Measurements from ENCODE around the gene AFM.

The AFM gene

DNA sequence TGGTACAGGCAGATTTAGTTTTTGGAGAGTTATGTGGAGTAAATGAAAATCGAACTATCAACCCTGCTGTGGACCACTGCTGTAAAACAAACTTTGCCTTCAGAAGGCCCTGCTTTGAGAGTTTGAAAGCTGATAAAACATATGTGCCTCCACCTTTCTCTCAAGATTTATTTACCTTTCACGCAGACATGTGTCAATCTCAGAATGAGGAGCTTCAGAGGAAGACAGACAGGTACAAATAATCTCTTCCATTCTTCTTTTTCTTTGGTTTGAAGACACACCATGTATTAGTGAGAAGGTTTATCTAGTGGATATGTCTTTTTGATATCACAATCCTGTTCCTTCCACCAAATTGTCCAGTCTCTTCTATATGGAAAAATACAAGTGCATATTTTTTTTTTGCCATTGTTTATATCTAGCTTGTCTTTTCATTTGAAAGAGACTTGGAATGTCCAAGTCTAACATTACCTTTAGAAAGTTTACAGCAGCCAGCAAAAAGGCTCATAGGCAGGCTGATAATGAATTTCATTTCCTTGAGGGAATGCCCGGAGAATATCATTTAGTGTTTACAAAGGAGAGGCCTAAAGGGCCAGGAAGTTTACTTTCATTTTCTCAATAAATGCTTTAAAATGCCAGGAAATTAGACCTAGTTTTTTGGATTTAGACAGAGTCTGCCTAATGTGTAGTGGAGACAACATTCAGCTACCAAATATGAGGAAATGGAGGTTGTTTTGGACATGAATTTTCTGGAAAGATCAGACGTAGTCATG lies 18.6 kb downstream of the AFM start:
- H3K4ac ChIP-seq (ENCODE audit: low read depth, low read length), result no peak overlapping the region
- H3K4me1 ChIP-seq (ENCODE audit: control insufficient read depth in 1 of 2, insufficient read depth in 2 of 2, low read length in 2 of 2), result no peaks in the 10 kb centered on the region
- H2BK12ac ChIP-seq (ENCODE audit: low read length), result no peak overlapping the region
- H3K9me3 ChIP-seq (ENCODE audit: insufficient read depth, low read depth, low read length), result no peaks in the 10 kb centered on the region
- no peaks in the 10 kb centered on the region for H3K79me2 ChIP-seq (ENCODE audit: control insufficient read depth, insufficient read depth, low read length, poor library complexity)
- H3K14ac ChIP-seq (ENCODE audit: low read length), result no peak overlapping the region
- no peaks in the 10 kb centered on the region for H3K27me3 ChIP-seq (ENCODE audit: insufficient read depth, low read length)
- no CpG with 5 or more reads among the region's 4 CpGs for WGBS (ENCODE audit: extremely low coverage, insufficient coverage, insufficient read length)
- H3K9ac ChIP-seq (ENCODE audit: low read length), result no peak overlapping the region
- no peak overlapping the region for H4K91ac ChIP-seq (ENCODE audit: low read depth, low read length)
- no peak overlapping the region for H4K8ac ChIP-seq (ENCODE audit: low read depth, low read length)
- H2BK120ac ChIP-seq (ENCODE audit: insufficient read depth, low read length, poor library complexity), result no peak overlapping the region
- H3K27ac ChIP-seq (ENCODE audit: low read depth, low read length), result no peak overlapping the region
- H3K4me3 ChIP-seq (ENCODE audit: low read depth, low read length), result no peak overlapping the region
- H2AFZ ChIP-seq (ENCODE audit: insufficient read depth, low read length, poor library complexity), result no peak overlapping the region
- DNase-seq, result no peak
- H3K4me2 ChIP-seq (ENCODE audit: low read length), result no peak overlapping the region
- no peaks in the 10 kb centered on the region for H3K79me1 ChIP-seq (ENCODE audit: low read length)
- H3K18ac ChIP-seq (ENCODE audit: low read length), result no peak overlapping the region
- no peak overlapping the region for H3K23ac ChIP-seq (ENCODE audit: low read length)
- H2AK5ac ChIP-seq (ENCODE audit: low read length), result no peak overlapping the region
- no peak overlapping the region for H2BK5ac ChIP-seq (ENCODE audit: low read depth, low read length, poor library complexity)
- H4K12ac ChIP-seq (ENCODE audit: low read depth, low read length), result no peak overlapping the region
- no peaks in the 10 kb centered on the region for H3K36me3 ChIP-seq (ENCODE audit: control insufficient read depth in 1 of 2, insufficient read depth in 2 of 2, low read length in 2 of 2)

DNA sequence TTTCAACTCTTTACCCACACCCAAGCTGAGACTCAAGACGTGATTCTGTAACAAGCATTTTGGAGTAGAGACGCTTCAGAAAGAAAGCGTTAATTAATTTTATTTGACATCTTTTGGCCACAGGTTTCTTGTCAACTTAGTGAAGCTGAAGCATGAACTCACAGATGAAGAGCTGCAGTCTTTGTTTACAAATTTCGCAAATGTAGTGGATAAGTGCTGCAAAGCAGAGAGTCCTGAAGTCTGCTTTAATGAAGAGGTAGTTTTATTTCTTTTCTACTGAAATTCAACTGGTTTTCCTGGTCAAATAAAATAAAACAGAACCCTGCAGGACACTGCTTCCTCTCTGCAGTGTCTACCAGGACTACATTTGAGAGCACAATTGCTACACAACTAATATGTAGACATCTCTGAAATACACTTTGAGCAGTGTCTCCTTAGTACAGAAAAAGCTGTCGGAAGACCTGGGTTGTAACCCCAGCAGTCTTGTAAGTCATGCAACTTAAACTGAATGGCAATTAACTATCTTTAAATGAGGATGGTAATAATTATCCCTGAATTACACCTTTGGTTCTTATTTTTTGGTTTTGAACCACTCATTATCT lies 20.2 kb downstream of the AFM start:
- Histone ChIP-seq H3K9ac (ENCODE audit: low read length) (no peak overlapping the region), H4K8ac (ENCODE audit: low read depth, low read length) (no peak overlapping the region), H3K14ac (ENCODE audit: low read length) (no peak overlapping the region), H4K91ac (ENCODE audit: low read depth, low read length) (no peak overlapping the region), H3K27me3 (ENCODE audit: insufficient read depth, low read length) (no peaks in the 10 kb centered on the region), H3K9me3 (ENCODE audit: insufficient read depth, low read depth, low read length) (no peaks in the 10 kb centered on the region), H3K79me1 (ENCODE audit: low read length) (no peaks in the 10 kb centered on the region), H3K4ac (ENCODE audit: low read depth, low read length) (no peak overlapping the region), H3K4me3 (ENCODE audit: low read depth, low read length) (no peak overlapping the region), H3K18ac (ENCODE audit: low read length) (no peak overlapping the region), H3K27ac (ENCODE audit: low read depth, low read length) (no peak overlapping the region), H3K36me3 (ENCODE audit: control insufficient read depth in 1 of 2, insufficient read depth in 2 of 2, low read length in 2 of 2) (no peaks in the 10 kb centered on the region), H3K23ac (ENCODE audit: low read length) (no peak overlapping the region), H2BK120ac (ENCODE audit: insufficient read depth, low read length, poor library complexity) (no peak overlapping the region), H2BK5ac (ENCODE audit: low read depth, low read length, poor library complexity) (no peak overlapping the region), H2AFZ (ENCODE audit: insufficient read depth, low read length, poor library complexity) (no peak overlapping the region), H2AK5ac (ENCODE audit: low read length) (no peak overlapping the region), H2BK12ac (ENCODE audit: low read length) (no peak overlapping the region), H3K4me2 (ENCODE audit: low read length) (no peak overlapping the region), H4K12ac (ENCODE audit: low read depth, low read length) (no peak overlapping the region), H3K79me2 (ENCODE audit: control insufficient read depth, insufficient read depth, low read length, poor library complexity) (no peaks in the 10 kb centered on the region), H3K4me1 (ENCODE audit: control insufficient read depth in 1 of 2, insufficient read depth in 2 of 2, low read length in 2 of 2) (no peaks in the 10 kb centered on the region)
- no CpG with 5 or more reads among the region's 5 CpGs for WGBS (ENCODE audit: extremely low coverage, insufficient coverage, insufficient read length)
- no peak for DNase-seq

GRCh38 chr4:73505567-73505966 lies 24.0 kb downstream of the AFM start:
- no peak overlapping the region for H3K14ac ChIP-seq (ENCODE audit: low read length)
- H4K12ac ChIP-seq (ENCODE audit: low read depth, low read length), result no peak overlapping the region
- H2AK5ac ChIP-seq (ENCODE audit: low read length), result no peak overlapping the region
- no peak overlapping the region for H4K8ac ChIP-seq (ENCODE audit: low read depth, low read length)
- H3K36me3 ChIP-seq (ENCODE audit: control insufficient read depth in 1 of 2, insufficient read depth in 2 of 2, low read length in 2 of 2), result no peaks in the 10 kb centered on the region
- H2AFZ ChIP-seq (ENCODE audit: insufficient read depth, low read length, poor library complexity), result no peak overlapping the region
- no peak overlapping the region for H3K27ac ChIP-seq (ENCODE audit: low read depth, low read length)
- H2BK5ac ChIP-seq (ENCODE audit: low read depth, low read length, poor library complexity), result no peak overlapping the region
- no peaks in the 10 kb centered on the region for H3K9me3 ChIP-seq (ENCODE audit: insufficient read depth, low read depth, low read length)
- H3K4me1 ChIP-seq (ENCODE audit: control insufficient read depth in 1 of 2, insufficient read depth in 2 of 2, low read length in 2 of 2), result no peaks in the 10 kb centered on the region
- H3K4ac ChIP-seq (ENCODE audit: low read depth, low read length), result no peak overlapping the region
- no peak overlapping the region for H3K23ac ChIP-seq (ENCODE audit: low read length)
- H3K9ac ChIP-seq (ENCODE audit: low read length), result no peak overlapping the region
- no peak overlapping the region for H2BK120ac ChIP-seq (ENCODE audit: insufficient read depth, low read length, poor library complexity)
- H3K79me2 ChIP-seq (ENCODE audit: control insufficient read depth, insufficient read depth, low read length, poor library complexity), result no peaks in the 10 kb centered on the region
- no peaks in the 10 kb centered on the region for H3K27me3 ChIP-seq (ENCODE audit: insufficient read depth, low read length)
- H2BK12ac ChIP-seq (ENCODE audit: low read length), result no peak overlapping the region
- WGBS (ENCODE audit: extremely low coverage, insufficient coverage, insufficient read length), result no CpG with 5 or more reads among the region's 2 CpGs
- H3K4me2 ChIP-seq (ENCODE audit: low read length), result no peak overlapping the region
- H3K18ac ChIP-seq (ENCODE audit: low read length), result no peak overlapping the region
- DNase-seq, result no peak
- no peak overlapping the region for H3K4me3 ChIP-seq (ENCODE audit: low read depth, low read length)
- no peaks in the 10 kb centered on the region for H3K79me1 ChIP-seq (ENCODE audit: low read length)
- no peak overlapping the region for H4K91ac ChIP-seq (ENCODE audit: low read depth, low read length)

DNA sequence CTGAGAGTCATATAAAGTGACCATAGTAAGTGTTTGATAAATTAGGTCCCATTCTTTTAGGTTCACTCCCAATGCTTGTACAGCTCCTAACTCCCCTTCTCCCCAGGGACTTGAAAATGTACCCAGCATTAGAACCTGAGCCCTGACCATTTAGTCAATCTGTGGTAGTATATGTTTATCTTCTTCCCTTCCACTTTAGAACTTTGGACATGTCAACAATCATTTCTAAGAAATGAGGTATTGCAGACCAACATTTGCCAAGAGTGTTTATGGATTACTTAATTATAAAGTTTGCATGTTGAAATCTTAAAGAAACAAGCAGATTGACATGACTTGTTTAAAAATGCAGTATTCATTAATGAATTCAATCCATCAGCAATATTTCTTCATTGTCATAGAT lies 26.0 kb downstream of the AFM start:
- Histone ChIP-seq H4K91ac (ENCODE audit: low read depth, low read length) (no peak overlapping the region), H3K79me2 (ENCODE audit: control insufficient read depth, insufficient read depth, low read length, poor library complexity) (no peaks in the 10 kb centered on the region), H3K4ac (ENCODE audit: low read depth, low read length) (no peak overlapping the region), H2AK5ac (ENCODE audit: low read length) (no peak overlapping the region), H4K12ac (ENCODE audit: low read depth, low read length) (no peak overlapping the region), H3K4me2 (ENCODE audit: low read length) (no peak overlapping the region), H3K9ac (ENCODE audit: low read length) (no peak overlapping the region), H2BK120ac (ENCODE audit: insufficient read depth, low read length, poor library complexity) (no peak overlapping the region), H3K4me1 (ENCODE audit: control insufficient read depth in 1 of 2, insufficient read depth in 2 of 2, low read length in 2 of 2) (no peaks in the 10 kb centered on the region), H3K14ac (ENCODE audit: low read length) (no peak overlapping the region), H3K9me3 (ENCODE audit: insufficient read depth, low read depth, low read length) (no peaks in the 10 kb centered on the region), H3K4me3 (ENCODE audit: low read depth, low read length) (no peak overlapping the region), H2BK5ac (ENCODE audit: low read depth, low read length, poor library complexity) (no peak overlapping the region), H3K27ac (ENCODE audit: low read depth, low read length) (no peak overlapping the region), H3K18ac (ENCODE audit: low read length) (no peak overlapping the region), H3K23ac (ENCODE audit: low read length) (no peak overlapping the region), H3K36me3 (ENCODE audit: control insufficient read depth in 1 of 2, insufficient read depth in 2 of 2, low read length in 2 of 2) (no peaks in the 10 kb centered on the region), H3K79me1 (ENCODE audit: low read length) (no peaks in the 10 kb centered on the region), H3K27me3 (ENCODE audit: insufficient read depth, low read length) (no peaks in the 10 kb centered on the region), H4K8ac (ENCODE audit: low read depth, low read length) (no peak overlapping the region), H2BK12ac (ENCODE audit: low read length) (no peak overlapping the region), H2AFZ (ENCODE audit: insufficient read depth, low read length, poor library complexity) (no peak overlapping the region)
- no peak for DNase-seq
